K562 (cell line): ENCODE results near the gene TECPR1. TPM values are rescaled to one million over a fixed set of nuclear protein-coding genes. Genes with fewer than 3 reads are reported as not detected.

Source experiments
- ETV1 ChIP-seq: fragments of 450-650 bp; conservative IDR thresholded peaks from 2 replicates; pipeline ENCODE4 v1.6.1; 2016; ENCODE audit warnings: missing genetic modification characterization, control low read depth, low read depth, missing compliant biosample characterization
- GABPB1 ChIP-seq: sonication (generic); formaldehyde crosslinking; IDR thresholded peaks from 2 replicates; pipeline ENCODE4 v1.8.0; 2022; ENCODE audit warnings: mild to moderate bottlenecking, missing genetic modification reagents
- GTF2A2 ChIP-seq: IDR thresholded peaks from 2 replicates; pipeline ENCODE4 v1.6.1; 2016; ENCODE audit warnings: mild to moderate bottlenecking, missing genetic modification characterization, missing compliant biosample characterization
- KDM2B ChIP-seq: fragments of 250-450 bp; sonication (Bioruptor Pico); IDR thresholded peaks from 2 replicates; pipeline ENCODE4 v1.8.0; 2021; ENCODE audit warnings: mild to moderate bottlenecking, moderate library complexity
- PHF8 ChIP-seq: fragments of 200-600 bp; sonication (generic); IDR thresholded peaks from 2 replicates; pipeline ENCODE4 v1.6.1; 2012; ENCODE audit warnings: mixed run types, mild to moderate bottlenecking, inconsistent platforms, low read length, moderate library complexity, borderline replicate concordance
- TAL1 ChIP-seq: fragments of 450-650 bp; IDR thresholded peaks from 2 replicates; pipeline ENCODE4 v1.6.1; 2016; ENCODE audit warnings: mild to moderate bottlenecking
- TCFL5 ChIP-seq: fragments of 250-450 bp; sonication (Bioruptor Pico); conservative IDR thresholded peaks from 2 replicates; pipeline ENCODE4 v1.6.1; 2021; ENCODE audit warnings: mild to moderate bottlenecking, moderate library complexity, matching md5 sums
- TRIM24 ChIP-seq, 2 experiments: fragments of 450-650 bp; IDR thresholded peaks; 2 replicates each; pipeline ENCODE4 v1.6.1; 2016
- ZBTB12 ChIP-seq: fragments of 250-450 bp; sonication (Bioruptor Pico); IDR thresholded peaks from 2 replicates; pipeline ENCODE4 v1.4.0; 2020
- ZNF639 ChIP-seq, 2 experiments: fragments of 200-800 bp in 1 of 2; sonication (Bioruptor generic) in 1 of 2; sonication (generic) in 1 of 2; formaldehyde crosslinking in 1 of 2; IDR thresholded peaks in 1 of 2; conservative IDR thresholded peaks in 1 of 2; 2 replicates each; pipeline versions ENCODE4 v1.5.0 to v1.6.1; 2016 to 2020; ENCODE audit warnings: missing compliant biosample characterization in 1 of 2, missing genetic modification characterization in 1 of 2, missing genetic modification reagents in 1 of 2
- polyA plus RNA-seq, 8 experiments: library from polyadenylated mRNA; depleted of rRNA in 4 of 8; stranded (reverse) in 5 of 8; unstranded in 3 of 8; fragments of >200 nt; fragmentation: Nextera tagmentation in 2 of 8; fragmentation: Illumina TruSeq in 1 of 8; extraction: Ambion mirVana in 2 of 8; extraction: Trizol in 1 of 8; gene quantifications; 2 replicates each; pipeline versions ENCODE4 v1.2.1 to v1.2.3, GENCODE V29; 2011 to 2014; ENCODE audit warnings: inconsistent platforms in 1 of 8, missing spikeins in 1 of 8
- total RNA-seq, 7 experiments: library from RNA; depleted of rRNA in 6 of 7; stranded (reverse); fragments of >200 nt in 6 of 7; fragmentation: Illumina TruSeq in 2 of 7; extraction: Trizol in 2 of 7; gene quantifications; 2 replicates each; pipeline versions ENCODE4 v1.2.1 to v1.2.3, GENCODE V29; 2011 to 2021; ENCODE audit warnings: low replicate concordance in 1 of 7
- TF ChIP-seq, protein P1 (sequence below): fragments of 250-450 bp; sonication (Bioruptor Pico); IDR thresholded peaks from 2 replicates; pipeline ENCODE4 v1.5.0; 2021; ENCODE audit warnings: mild to moderate bottlenecking, borderline replicate concordance
- TF ChIP-seq, protein P2 (sequence below): fragments of 250-450 bp; sonication (Bioruptor Pico); IDR thresholded peaks from 2 replicates; pipeline ENCODE4 v1.9.0; 2021; ENCODE audit warnings: mild to moderate bottlenecking, inconsistent platforms
- TF ChIP-seq, protein P3 (sequence below): fragments of 200-800 bp; sonication (Bioruptor generic); IDR thresholded peaks from 2 replicates; pipeline ENCODE4 v1.6.1; 2016; ENCODE audit warnings: missing genetic modification characterization, missing compliant biosample characterization

The TECPR1 gene
- total and polyA plus RNA-seq, 9 of the 15 experiments (the other 6 are each of a cell fraction or from before 2014, with no cell fraction given) = 0.17 to 15.0 (median 2.2) TPM

DNA sequence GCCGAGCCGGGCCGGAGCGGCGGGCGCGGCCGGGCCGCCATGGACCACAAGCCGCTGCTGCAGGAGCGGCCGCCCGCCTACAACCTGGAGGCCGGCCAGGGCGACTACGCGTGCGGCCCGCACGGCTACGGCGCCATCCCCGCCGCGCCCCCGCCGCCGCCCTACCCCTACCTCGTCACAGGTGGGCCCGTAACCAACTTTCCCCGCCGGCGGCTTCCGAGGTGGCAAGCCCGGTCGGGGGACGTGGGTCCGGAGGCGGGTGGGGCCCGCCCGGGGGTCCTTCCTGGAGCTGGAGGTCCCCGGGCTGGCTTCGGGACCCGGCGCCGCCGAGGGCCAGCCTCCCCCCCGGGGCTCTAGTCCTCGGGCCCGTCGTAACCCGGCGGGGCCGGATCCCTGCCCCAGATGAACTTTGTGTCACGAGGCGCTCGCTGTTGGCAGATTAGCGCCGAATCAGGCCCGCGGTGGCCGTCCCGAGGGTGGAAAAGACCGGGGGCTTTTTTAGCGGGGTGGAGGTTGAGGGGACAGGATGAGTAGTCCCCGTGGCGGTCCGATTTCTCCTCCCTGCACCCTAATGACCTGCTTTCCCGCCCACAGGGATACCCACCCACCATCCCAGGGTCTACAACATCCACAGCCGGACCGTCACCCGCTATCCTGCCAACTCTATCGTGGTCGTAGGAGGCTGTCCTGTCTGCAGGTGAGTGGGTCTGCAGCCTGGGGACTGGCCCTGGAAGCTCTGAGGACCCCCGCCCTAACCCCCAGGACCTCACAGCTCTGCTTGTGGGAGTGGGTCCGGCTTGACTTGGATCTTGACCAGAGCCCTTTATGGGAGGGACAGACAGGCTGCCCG, 29.9 kb upstream of the TECPR1 start (continued):
- no peak for TF ChIP-seq ZBTB12 (CRISPR knock-in tag)
- TF ChIP-seq GABPB1 = no peak
- 0 out of 4 replicates have a peak, but pooled peaks of 1 of the 2 experiments have one; percentile 6 for TF ChIP-seq ZNF639 (CRISPR knock-in tag; conservative IDR thresholded peaks at IDR 0.05 in 1 of 2, IDR thresholded peaks at IDR 0.05 in 1 of 2)
- TF ChIP-seq, protein P1, sequence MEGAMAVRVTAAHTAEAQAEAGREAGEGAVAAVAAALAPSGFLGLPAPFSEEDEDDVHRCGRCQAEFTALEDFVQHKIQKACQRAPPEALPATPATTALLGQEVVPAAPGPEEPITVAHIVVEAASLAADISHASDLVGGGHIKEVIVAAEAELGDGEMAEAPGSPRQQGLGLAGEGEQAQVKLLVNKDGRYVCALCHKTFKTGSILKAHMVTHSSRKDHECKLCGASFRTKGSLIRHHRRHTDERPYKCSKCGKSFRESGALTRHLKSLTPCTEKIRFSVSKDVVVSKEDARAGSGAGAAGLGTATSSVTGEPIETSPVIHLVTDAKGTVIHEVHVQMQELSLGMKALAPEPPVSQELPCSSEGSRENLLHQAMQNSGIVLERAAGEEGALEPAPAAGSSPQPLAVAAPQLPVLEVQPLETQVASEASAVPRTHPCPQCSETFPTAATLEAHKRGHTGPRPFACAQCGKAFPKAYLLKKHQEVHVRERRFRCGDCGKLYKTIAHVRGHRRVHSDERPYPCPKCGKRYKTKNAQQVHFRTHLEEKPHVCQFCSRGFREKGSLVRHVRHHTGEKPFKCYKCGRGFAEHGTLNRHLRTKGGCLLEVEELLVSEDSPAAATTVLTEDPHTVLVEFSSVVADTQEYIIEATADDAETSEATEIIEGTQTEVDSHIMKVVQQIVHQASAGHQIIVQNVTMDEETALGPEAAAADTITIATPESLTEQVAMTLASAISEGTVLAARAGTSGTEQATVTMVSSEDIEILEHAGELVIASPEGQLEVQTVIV (CRISPR knock-in tag) = no peak
- TF ChIP-seq GTF2A2 (tag) = no peak
- no peak for TF ChIP-seq TCFL5
- TF ChIP-seq TRIM24 (IDR thresholded peaks at IDR 0.05) = no peak
- TF ChIP-seq, protein P2, sequence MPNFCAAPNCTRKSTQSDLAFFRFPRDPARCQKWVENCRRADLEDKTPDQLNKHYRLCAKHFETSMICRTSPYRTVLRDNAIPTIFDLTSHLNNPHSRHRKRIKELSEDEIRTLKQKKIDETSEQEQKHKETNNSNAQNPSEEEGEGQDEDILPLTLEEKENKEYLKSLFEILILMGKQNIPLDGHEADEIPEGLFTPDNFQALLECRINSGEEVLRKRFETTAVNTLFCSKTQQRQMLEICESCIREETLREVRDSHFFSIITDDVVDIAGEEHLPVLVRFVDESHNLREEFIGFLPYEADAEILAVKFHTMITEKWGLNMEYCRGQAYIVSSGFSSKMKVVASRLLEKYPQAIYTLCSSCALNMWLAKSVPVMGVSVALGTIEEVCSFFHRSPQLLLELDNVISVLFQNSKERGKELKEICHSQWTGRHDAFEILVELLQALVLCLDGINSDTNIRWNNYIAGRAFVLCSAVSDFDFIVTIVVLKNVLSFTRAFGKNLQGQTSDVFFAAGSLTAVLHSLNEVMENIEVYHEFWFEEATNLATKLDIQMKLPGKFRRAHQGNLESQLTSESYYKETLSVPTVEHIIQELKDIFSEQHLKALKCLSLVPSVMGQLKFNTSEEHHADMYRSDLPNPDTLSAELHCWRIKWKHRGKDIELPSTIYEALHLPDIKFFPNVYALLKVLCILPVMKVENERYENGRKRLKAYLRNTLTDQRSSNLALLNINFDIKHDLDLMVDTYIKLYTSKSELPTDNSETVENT (CRISPR knock-in tag) = no peak
- TF ChIP-seq, protein P3, sequence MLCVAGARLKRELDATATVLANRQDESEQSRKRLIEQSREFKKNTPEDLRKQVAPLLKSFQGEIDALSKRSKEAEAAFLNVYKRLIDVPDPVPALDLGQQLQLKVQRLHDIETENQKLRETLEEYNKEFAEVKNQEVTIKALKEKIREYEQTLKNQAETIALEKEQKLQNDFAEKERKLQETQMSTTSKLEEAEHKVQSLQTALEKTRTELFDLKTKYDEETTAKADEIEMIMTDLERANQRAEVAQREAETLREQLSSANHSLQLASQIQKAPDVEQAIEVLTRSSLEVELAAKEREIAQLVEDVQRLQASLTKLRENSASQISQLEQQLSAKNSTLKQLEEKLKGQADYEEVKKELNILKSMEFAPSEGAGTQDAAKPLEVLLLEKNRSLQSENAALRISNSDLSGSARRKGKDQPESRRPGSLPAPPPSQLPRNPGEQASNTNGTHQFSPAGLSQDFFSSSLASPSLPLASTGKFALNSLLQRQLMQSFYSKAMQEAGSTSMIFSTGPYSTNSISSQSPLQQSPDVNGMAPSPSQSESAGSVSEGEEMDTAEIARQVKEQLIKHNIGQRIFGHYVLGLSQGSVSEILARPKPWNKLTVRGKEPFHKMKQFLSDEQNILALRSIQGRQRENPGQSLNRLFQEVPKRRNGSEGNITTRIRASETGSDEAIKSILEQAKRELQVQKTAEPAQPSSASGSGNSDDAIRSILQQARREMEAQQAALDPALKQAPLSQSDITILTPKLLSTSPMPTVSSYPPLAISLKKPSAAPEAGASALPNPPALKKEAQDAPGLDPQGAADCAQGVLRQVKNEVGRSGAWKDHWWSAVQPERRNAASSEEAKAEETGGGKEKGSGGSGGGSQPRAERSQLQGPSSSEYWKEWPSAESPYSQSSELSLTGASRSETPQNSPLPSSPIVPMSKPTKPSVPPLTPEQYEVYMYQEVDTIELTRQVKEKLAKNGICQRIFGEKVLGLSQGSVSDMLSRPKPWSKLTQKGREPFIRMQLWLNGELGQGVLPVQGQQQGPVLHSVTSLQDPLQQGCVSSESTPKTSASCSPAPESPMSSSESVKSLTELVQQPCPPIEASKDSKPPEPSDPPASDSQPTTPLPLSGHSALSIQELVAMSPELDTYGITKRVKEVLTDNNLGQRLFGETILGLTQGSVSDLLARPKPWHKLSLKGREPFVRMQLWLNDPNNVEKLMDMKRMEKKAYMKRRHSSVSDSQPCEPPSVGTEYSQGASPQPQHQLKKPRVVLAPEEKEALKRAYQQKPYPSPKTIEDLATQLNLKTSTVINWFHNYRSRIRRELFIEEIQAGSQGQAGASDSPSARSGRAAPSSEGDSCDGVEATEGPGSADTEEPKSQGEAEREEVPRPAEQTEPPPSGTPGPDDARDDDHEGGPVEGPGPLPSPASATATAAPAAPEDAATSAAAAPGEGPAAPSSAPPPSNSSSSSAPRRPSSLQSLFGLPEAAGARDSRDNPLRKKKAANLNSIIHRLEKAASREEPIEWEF (CRISPR knock-in tag) = no peak
- peak; percentile 30; the same call in 1 of the 2 replicates for TF ChIP-seq PHF8
- no peak for TF ChIP-seq KDM2B (CRISPR knock-in tag)
- no peak for TF ChIP-seq TAL1
- no peak for TF ChIP-seq ETV1 (tag)
